Measurements from ENCODE around the gene TCP11L2. TPM values are rescaled to one million over a fixed set of nuclear protein-coding genes. Genes with fewer than 3 reads are reported as not detected.
"Not testable (repeated sequence)": the region's sequence is repeated elsewhere in the genome, so short reads cannot be mapped to it uniquely, and the experiment has no call there.

TCP11L2 gene
- total RNA-seq, 2 donors from 2014 or later, result 41.5 to 52.5 TPM

- DNase-seq, result no peak
- intact Hi-C loops (cut with DNase I), result no loop called here
- no peak for ATAC-seq
Measured at GRCh38 chr12:106360400-106360994, 58.0 kb downstream of the TCP11L2 start.

- intact Hi-C loops (cut with DNase I), result no loop called here
- ATAC-seq (no peak), DNase-seq (no peak)
Measured at GRCh38 chr12:106362971-106363370, 60.4 kb downstream of the TCP11L2 start.

- DNase-seq (no peak), ATAC-seq (no peak)
- intact Hi-C loops (cut with DNase I), result no loop called here
Measured at GRCh38 chr12:106364261-106364660, 61.7 kb downstream of the TCP11L2 start.

- DNase-seq (no peak), ATAC-seq (no peak)
- intact Hi-C loops (cut with DNase I), result no loop called here
Measured at GRCh38 chr12:106369624-106370346, 67.3 kb downstream of the TCP11L2 start.

- intact Hi-C loops (cut with DNase I), result no loop called here
- ATAC-seq, result no peak
- DNase-seq, result no peak
Measured at GRCh38 chr12:106378788-106379187, 76.3 kb downstream of the TCP11L2 start.

- intact Hi-C loops (cut with DNase I), result loop anchor here (5.0 to 10.0 kb wide), 2 partner anchors 536 to 724 kb away; no protein-coding TSS in a partner anchor
- ATAC-seq, result no peak
- DNase-seq, result no peak
Measured at GRCh38 chr12:106380954-106381353, 78.4 kb downstream of the TCP11L2 start.

- not testable (repeated sequence) for DNase-seq, ATAC-seq
- intact Hi-C loops (cut with DNase I), result loop anchor here (5.0 to 10.0 kb wide), 2 partner anchors 535 to 723 kb away; no protein-coding TSS in a partner anchor
Measured at GRCh38 chr12:106381866-106382265, 79.3 kb downstream of the TCP11L2 start.

- DNase-seq (no peak), ATAC-seq (no peak)
- intact Hi-C loops (cut with DNase I), result loop anchor here (2.0 to 10.0 kb wide), 3 partner anchors 455 to 718 kb away; no protein-coding TSS in a partner anchor
Measured at GRCh38 chr12:106386813-106387535, 84.4 kb downstream of the TCP11L2 start.

GRCh38 chr12:106387848-106388377 is 85.4 kb downstream of the TCP11L2 start:
- DNase-seq (no peak), ATAC-seq (no peak)
- intact Hi-C loops (cut with DNase I), result loop anchor here (2.0 to 10.0 kb wide), 3 partner anchors 454 to 717 kb away; no protein-coding TSS in a partner anchor

GRCh38 chr12:106389151-106389550 is 86.6 kb downstream of the TCP11L2 start:
- intact Hi-C loops (cut with DNase I), result loop anchor here (5.0 to 10.0 kb wide), 2 partner anchors 453 to 716 kb away; no protein-coding TSS in a partner anchor
- no peak for ATAC-seq

GRCh38 chr12:106392759-106393158 is 90.2 kb downstream of the TCP11L2 start:
- DNase-seq (no peak), ATAC-seq (no peak)
- intact Hi-C loops (cut with DNase I), result no loop called here

More at GRCh38 chr12:106389151-106389550, 86.6 kb downstream of the TCP11L2 start:
- no peak for DNase-seq

Other genes with a start within 250 kb of the TCP11L2 start
- 10 to 100 TPM; 20.4 to 40.1 TPM for gene NUAK1, start 163.8 kb upstream of the TCP11L2 start, total RNA-seq
- 10 to 100 TPM; 36.2 to 56.4 TPM for gene CKAP4, start 54.7 kb upstream of the TCP11L2 start, total RNA-seq
- 1 to 10 TPM; 6.6 to 7.5 TPM for gene POLR3B, start 55.0 kb downstream of the TCP11L2 start, total RNA-seq

Data from left cardiac atrium (tissue), 4 donors.